ENCODE results near the gene MRPL54. TPM values are rescaled to one million over a fixed set of nuclear protein-coding genes. Genes with fewer than 3 reads are reported as not detected.

Gene MRPL54
- 60.9 to 76.7 TPM (median 62.8 TPM) in 5 replicates for total RNA-seq (2022; extraction: Qiagen RNA extraction)

GRCh38 chr19:3762501-3763459, at the start of gene MRPL54:
TSS of gene MRPL54 (plus strand) at chr19:3762682. CDS start at chr19:3762701, 19 bp downstream.

GRCh38 chr19:3761382-3762129, 926 bp upstream of the MRPL54 start, which contains the start of gene APBA3:
TSS of gene APBA3 (minus strand) at chr19:3761692. CDS start at chr19:3760264, 1,428 bp downstream.

GRCh38 chr19:3771906-3772455, 9.5 kb downstream of the MRPL54 start, which contains the start of gene RAX2:
TSS of gene RAX2 (minus strand) at chr19:3772228. CDS start at chr19:3771742, 486 bp downstream.

GRCh38 chr19:3785938-3786824, 23.7 kb downstream of the MRPL54 start, which contains the start of gene MATK:
TSS of gene MATK (minus strand) at chr19:3786381. CDS start at chr19:3785135, 1,246 bp downstream.

Other genes with a start within 250 kb of the MRPL54 start
- 0.16 to 0.21 TPM (median 0.20 TPM) in 3 of 5 replicates, not detected in the others for gene TEKTIP1, start 223.5 kb upstream of the MRPL54 start, total RNA-seq (2022; extraction: Qiagen RNA extraction)
- 108 to 143 TPM (median 142 TPM) in 5 replicates for gene MFSD12, start 205.1 kb upstream of the MRPL54 start, total RNA-seq (2022; extraction: Qiagen RNA extraction)
- gene HMG20B, start 189.7 kb upstream of the MRPL54 start, total RNA-seq (2022; extraction: Qiagen RNA extraction) = 37.4 to 62.5 TPM (median 61.1 TPM) in 5 replicates
- gene GIPC3, start 177.2 kb upstream of the MRPL54 start, total RNA-seq (2022; extraction: Qiagen RNA extraction) = 0.19 to 0.34 TPM (median 0.27 TPM) in 5 replicates
- 1.2 to 1.6 TPM (median 1.3 TPM) in 5 replicates for gene TBXA2R, start 155.8 kb upstream of the MRPL54 start, total RNA-seq (2022; extraction: Qiagen RNA extraction)
- 11.5 to 18.5 TPM (median 17.9 TPM) in 5 replicates for gene CACTIN, start 135.9 kb upstream of the MRPL54 start, total RNA-seq (2022; extraction: Qiagen RNA extraction)
- 9.9 to 14.3 TPM (median 12.7 TPM) in 5 replicates for gene PIP5K1C, start 62.2 kb upstream of the MRPL54 start, total RNA-seq (2022; extraction: Qiagen RNA extraction)
- gene TJP3, start 54.3 kb upstream of the MRPL54 start, total RNA-seq (2022; extraction: Qiagen RNA extraction) = 0.25 to 0.59 TPM (median 0.37 TPM) in 5 replicates
- gene APBA3, start 990 bp upstream of the MRPL54 start, total RNA-seq (2022; extraction: Qiagen RNA extraction) = 7.7 to 11.8 TPM (median 10.1 TPM) in 5 replicates
- gene RAX2, start 9.5 kb downstream of the MRPL54 start, total RNA-seq (2022; extraction: Qiagen RNA extraction) = not detected in 5 replicates
- gene MATK, start 23.7 kb downstream of the MRPL54 start, total RNA-seq (2022; extraction: Qiagen RNA extraction) = 0.73 to 1.8 TPM (median 1.3 TPM) in 5 replicates
- 0.09 to 0.45 TPM (median 0.11 TPM) in 5 replicates for gene ZFR2, start 106.4 kb downstream of the MRPL54 start, total RNA-seq (2022; extraction: Qiagen RNA extraction)
- gene ATCAY, start 118.0 kb downstream of the MRPL54 start, total RNA-seq (2022; extraction: Qiagen RNA extraction) = 0.07 to 0.13 TPM (median 0.09 TPM) in 4 of 5 replicates, not detected in the other
- not detected in 5 replicates for gene NMRK2, start 170.4 kb downstream of the MRPL54 start, total RNA-seq (2022; extraction: Qiagen RNA extraction)
- gene DAPK3, start 208.4 kb downstream of the MRPL54 start, total RNA-seq (2022; extraction: Qiagen RNA extraction) = 44.3 to 47.3 TPM (median 45.1 TPM) in 5 replicates
- 919 to 1,074 TPM (median 1,044 TPM) in 5 replicates for gene EEF2, start 222.8 kb downstream of the MRPL54 start, total RNA-seq (2022; extraction: Qiagen RNA extraction)
- 14.6 to 17.5 TPM (median 15.7 TPM) in 5 replicates for gene PIAS4, start 245.1 kb downstream of the MRPL54 start, total RNA-seq (2022; extraction: Qiagen RNA extraction)